ENCODE data around the gene MAD2L1.
"Not testable (repeated sequence)": the region's sequence is repeated elsewhere in the genome, so short reads cannot be mapped to it uniquely, and the experiment has no call there.

MAD2L1 gene

GRCh38 chr4:120066517-120067340 lies at the start of gene MAD2L1:
TSS of gene MAD2L1 (minus strand) at chr4:120066848. CDS start at chr4:120066734, 114 bp downstream.
- H3K4me1 ChIP-seq (ENCODE audit: insufficient read depth, low read length), result peaks cover 9% of the 10 kb centered on the region

DNA sequence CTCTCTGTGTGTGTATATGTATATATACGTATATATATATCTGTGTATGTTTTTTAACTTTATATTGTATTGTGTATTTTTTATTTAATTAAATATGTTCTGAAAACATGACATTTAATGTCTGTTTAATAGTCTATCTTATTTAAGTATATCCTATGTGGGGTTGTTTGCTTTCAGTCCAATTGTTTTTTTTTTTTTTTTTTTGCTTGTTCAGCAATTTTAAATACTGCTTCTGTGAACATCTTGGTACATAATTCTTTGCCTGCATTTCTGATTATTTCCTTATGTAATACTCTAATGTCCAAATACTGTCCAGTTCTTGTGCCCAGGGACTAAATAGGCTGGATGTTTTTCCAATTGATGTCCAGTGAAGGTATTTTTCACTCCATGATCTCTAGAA lies 45.1 kb upstream of the MAD2L1 start:
- Histone ChIP-seq H3K9me3 (ENCODE audit: control insufficient read depth, insufficient read depth, low read length) (no peaks in the 10 kb centered on the region), H3K36me3 (ENCODE audit: insufficient read depth, low read length) (no peaks in the 10 kb centered on the region), H3K4me1 (ENCODE audit: insufficient read depth, low read length) (no peaks in the 10 kb centered on the region), H3K9ac (ENCODE audit: low read depth, low read length) (no peak overlapping the region)

More at GRCh38 chr4:120066517-120067340, at the start of gene MAD2L1:
- H3K36me3 ChIP-seq (ENCODE audit: insufficient read depth, low read length), result peaks cover 13% of the 10 kb centered on the region
- H3K9ac ChIP-seq (ENCODE audit: low read depth, low read length), result peak within 1 kb of the TSS; percentile 92
- H3K9me3 ChIP-seq (ENCODE audit: control insufficient read depth, insufficient read depth, low read length), result no peaks in the 10 kb centered on the region

DNA sequence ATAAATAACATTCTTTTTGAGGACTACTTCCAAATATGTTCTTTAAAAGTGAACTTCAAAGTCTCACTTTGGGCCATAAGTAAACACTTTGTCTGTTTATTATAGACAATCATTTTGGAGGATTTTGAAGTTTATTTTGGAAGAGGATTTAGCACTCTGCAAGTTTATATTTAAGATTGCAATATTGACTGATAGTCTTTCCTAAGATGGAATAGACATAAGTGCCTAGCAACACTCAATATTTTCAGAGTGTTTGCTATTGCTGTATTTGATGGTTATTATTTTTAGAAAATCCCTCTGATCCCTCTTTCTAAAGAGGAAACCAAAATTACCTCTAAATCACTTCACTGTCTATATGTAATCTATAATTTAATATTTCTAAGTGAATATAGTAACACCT lies 42.8 kb upstream of the MAD2L1 start:
- no peaks in the 10 kb centered on the region for H3K36me3 ChIP-seq (ENCODE audit: insufficient read depth, low read length)
- no peak overlapping the region for H3K9ac ChIP-seq (ENCODE audit: low read depth, low read length)
- no peaks in the 10 kb centered on the region for H3K4me1 ChIP-seq (ENCODE audit: insufficient read depth, low read length)
- H3K9me3 ChIP-seq (ENCODE audit: control insufficient read depth, insufficient read depth, low read length), result no peaks in the 10 kb centered on the region

- H3K4me1 ChIP-seq (ENCODE audit: insufficient read depth, low read length), result no peaks in the 10 kb centered on the region
- no peak overlapping the region for H3K9ac ChIP-seq (ENCODE audit: low read depth, low read length)
- H3K9me3 ChIP-seq (ENCODE audit: control insufficient read depth, insufficient read depth, low read length), result no peaks in the 10 kb centered on the region
- no peaks in the 10 kb centered on the region for H3K36me3 ChIP-seq (ENCODE audit: insufficient read depth, low read length)
Measured at GRCh38 chr4:120105472-120105871, 38.8 kb upstream of the MAD2L1 start.

GRCh38 chr4:120096508-120097297 lies 30.1 kb upstream of the MAD2L1 start:
- H3K9ac ChIP-seq (ENCODE audit: low read depth, low read length), result no peak overlapping the region
- H3K4me1 ChIP-seq (ENCODE audit: insufficient read depth, low read length), result no peaks in the 10 kb centered on the region
- no peaks in the 10 kb centered on the region for H3K36me3 ChIP-seq (ENCODE audit: insufficient read depth, low read length)
- no peaks in the 10 kb centered on the region for H3K9me3 ChIP-seq (ENCODE audit: control insufficient read depth, insufficient read depth, low read length)

GRCh38 chr4:120088507-120088906 lies 21.9 kb upstream of the MAD2L1 start:
- 0 out of 2 replicates have a peak, but pooled peaks cover 3% of the 10 kb centered on the region for H3K36me3 ChIP-seq (ENCODE audit: insufficient read depth, low read length)
- peaks cover 12% of the 10 kb centered on the region; the same call in 1 of the 2 replicates for H3K9me3 ChIP-seq (ENCODE audit: control insufficient read depth, insufficient read depth, low read length)
- H3K4me1 ChIP-seq (ENCODE audit: insufficient read depth, low read length), result no peaks in the 10 kb centered on the region
- H3K9ac ChIP-seq (ENCODE audit: low read depth, low read length), result no peak overlapping the region

DNA sequence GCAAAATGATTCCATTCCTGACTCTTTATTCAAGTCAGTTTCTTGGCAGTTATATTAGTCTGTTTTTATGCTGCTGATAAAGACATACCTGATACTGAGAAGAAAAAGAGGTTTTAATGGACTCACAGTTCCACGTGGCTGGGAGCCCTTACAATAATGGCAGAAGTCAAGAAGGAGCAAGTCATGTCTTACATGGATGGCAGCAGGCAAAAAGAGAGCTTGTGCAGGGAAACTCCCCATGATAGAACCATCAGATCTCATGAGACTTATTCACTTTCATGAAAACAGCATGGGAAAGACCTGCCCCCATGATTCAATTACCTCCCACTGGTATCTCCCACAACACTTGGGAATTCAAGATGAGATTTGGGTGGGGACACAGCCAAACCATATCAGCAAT lies 21.4 kb upstream of the MAD2L1 start:
- H3K36me3 ChIP-seq (ENCODE audit: insufficient read depth, low read length); H3K4me1 ChIP-seq (ENCODE audit: insufficient read depth, low read length); H3K9ac ChIP-seq (ENCODE audit: low read depth, low read length): not testable (repeated sequence)
- H3K9me3 ChIP-seq (ENCODE audit: control insufficient read depth, insufficient read depth, low read length), result peaks cover 12% of the 10 kb centered on the region; the same call in 1 of the 2 replicates

- H3K9me3 ChIP-seq (ENCODE audit: control insufficient read depth, insufficient read depth, low read length), result peaks cover 12% of the 10 kb centered on the region; the same call in 1 of the 2 replicates
- H3K9ac ChIP-seq (ENCODE audit: low read depth, low read length), result no peak overlapping the region
- 0 out of 2 replicates have a peak, but pooled peaks cover 3% of the 10 kb centered on the region for H3K36me3 ChIP-seq (ENCODE audit: insufficient read depth, low read length)
- peaks cover 11% of the 10 kb centered on the region; the same call in 1 of the 2 replicates for H3K4me1 ChIP-seq (ENCODE audit: insufficient read depth, low read length)
Measured at GRCh38 chr4:120085705-120086104, 19.1 kb upstream of the MAD2L1 start.

DNA sequence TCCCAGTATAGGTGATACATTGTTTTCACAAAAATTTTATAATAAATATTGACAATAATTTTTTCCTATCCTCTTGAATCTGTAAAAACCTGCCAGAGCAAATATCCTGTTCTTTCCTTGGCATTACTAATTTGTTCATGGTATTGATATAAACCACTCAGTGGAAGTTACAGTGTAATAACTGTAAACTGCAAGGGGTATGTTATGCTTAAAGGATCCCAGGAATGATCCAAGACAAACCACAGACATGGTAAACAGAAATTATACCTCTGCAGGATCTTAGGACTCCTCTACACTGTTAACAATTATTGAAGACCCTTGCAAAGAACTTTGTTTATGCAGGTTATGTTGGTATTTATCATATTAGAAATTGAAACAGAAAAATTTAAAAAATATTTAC lies 17.7 kb upstream of the MAD2L1 start:
- Histone ChIP-seq H3K9ac (ENCODE audit: low read depth, low read length) (no peak overlapping the region), H3K9me3 (ENCODE audit: control insufficient read depth, insufficient read depth, low read length) (peaks cover 12% of the 10 kb centered on the region; the same call in 1 of the 2 replicates), H3K36me3 (ENCODE audit: insufficient read depth, low read length) (0 out of 2 replicates have a peak, but pooled peaks cover 3% of the 10 kb centered on the region), H3K4me1 (ENCODE audit: insufficient read depth, low read length) (peaks cover 11% of the 10 kb centered on the region; the same call in 1 of the 2 replicates)

- Histone ChIP-seq H3K9ac (ENCODE audit: low read depth, low read length) (no peak overlapping the region), H3K9me3 (ENCODE audit: control insufficient read depth, insufficient read depth, low read length) (peaks cover 3% of the 10 kb centered on the region; the same call in 1 of the 2 replicates), H3K36me3 (ENCODE audit: insufficient read depth, low read length) (no peaks in the 10 kb centered on the region), H3K4me1 (ENCODE audit: insufficient read depth, low read length) (peaks cover 11% of the 10 kb centered on the region; the same call in 1 of the 2 replicates)
Measured at GRCh38 chr4:120083152-120083551, 16.5 kb upstream of the MAD2L1 start.

GRCh38 chr4:120082251-120082650 lies 15.6 kb upstream of the MAD2L1 start:
- Histone ChIP-seq H3K4me1 (ENCODE audit: insufficient read depth, low read length) (peaks cover 11% of the 10 kb centered on the region; the same call in 1 of the 2 replicates), H3K9me3 (ENCODE audit: control insufficient read depth, insufficient read depth, low read length) (no peaks in the 10 kb centered on the region; the same call in 1 of the 2 replicates), H3K9ac (ENCODE audit: low read depth, low read length) (no peak overlapping the region), H3K36me3 (ENCODE audit: insufficient read depth, low read length) (no peaks in the 10 kb centered on the region)

DNA sequence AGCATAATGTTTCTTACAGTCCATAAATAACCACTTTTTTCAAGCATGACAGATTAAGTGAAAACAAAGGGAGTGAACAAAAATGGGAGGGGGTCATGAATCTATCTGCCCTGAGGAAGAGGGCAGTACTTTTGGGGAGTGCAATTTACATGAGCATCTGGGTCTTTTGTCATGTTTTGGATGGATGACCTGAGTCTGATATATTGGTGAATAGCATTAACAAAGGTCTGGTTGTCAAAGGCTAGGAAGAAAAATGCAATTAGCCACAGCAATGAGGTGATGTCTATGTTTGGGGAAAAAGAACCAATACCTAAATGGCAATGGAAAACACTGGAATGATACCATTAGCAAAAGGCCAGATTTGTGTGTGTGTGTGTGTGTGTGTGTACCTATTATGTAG lies 15.1 kb upstream of the MAD2L1 start:
- no peak overlapping the region for H3K9ac ChIP-seq (ENCODE audit: low read depth, low read length)
- peaks cover 11% of the 10 kb centered on the region; the same call in 1 of the 2 replicates for H3K4me1 ChIP-seq (ENCODE audit: insufficient read depth, low read length)
- H3K36me3 ChIP-seq (ENCODE audit: insufficient read depth, low read length), result no peaks in the 10 kb centered on the region
- no peaks in the 10 kb centered on the region for H3K9me3 ChIP-seq (ENCODE audit: control insufficient read depth, insufficient read depth, low read length)

DNA sequence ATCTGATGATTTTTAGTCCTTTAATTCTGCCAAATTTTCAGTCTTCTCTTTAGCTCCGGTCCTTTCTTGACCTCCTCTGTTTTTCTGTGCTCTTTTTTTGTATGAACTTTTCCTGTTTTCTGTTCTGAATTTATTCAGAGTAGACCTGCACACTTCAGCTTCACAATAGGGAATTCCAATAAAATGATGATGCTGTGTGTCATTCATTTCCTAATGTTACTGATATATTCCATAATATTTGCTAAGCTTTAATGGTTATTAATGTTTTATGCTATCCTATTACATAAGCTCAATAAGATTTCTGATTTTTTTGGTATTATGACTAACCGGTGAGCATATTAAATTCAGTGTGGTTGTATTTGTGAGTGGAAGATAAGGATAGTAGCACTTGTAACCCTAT lies 13.9 kb upstream of the MAD2L1 start:
- Histone ChIP-seq H3K36me3 (ENCODE audit: insufficient read depth, low read length) (no peaks in the 10 kb centered on the region), H3K9me3 (ENCODE audit: control insufficient read depth, insufficient read depth, low read length) (no peaks in the 10 kb centered on the region), H3K4me1 (ENCODE audit: insufficient read depth, low read length) (peaks cover 11% of the 10 kb centered on the region; the same call in 1 of the 2 replicates), H3K9ac (ENCODE audit: low read depth, low read length) (no peak overlapping the region)

DNA sequence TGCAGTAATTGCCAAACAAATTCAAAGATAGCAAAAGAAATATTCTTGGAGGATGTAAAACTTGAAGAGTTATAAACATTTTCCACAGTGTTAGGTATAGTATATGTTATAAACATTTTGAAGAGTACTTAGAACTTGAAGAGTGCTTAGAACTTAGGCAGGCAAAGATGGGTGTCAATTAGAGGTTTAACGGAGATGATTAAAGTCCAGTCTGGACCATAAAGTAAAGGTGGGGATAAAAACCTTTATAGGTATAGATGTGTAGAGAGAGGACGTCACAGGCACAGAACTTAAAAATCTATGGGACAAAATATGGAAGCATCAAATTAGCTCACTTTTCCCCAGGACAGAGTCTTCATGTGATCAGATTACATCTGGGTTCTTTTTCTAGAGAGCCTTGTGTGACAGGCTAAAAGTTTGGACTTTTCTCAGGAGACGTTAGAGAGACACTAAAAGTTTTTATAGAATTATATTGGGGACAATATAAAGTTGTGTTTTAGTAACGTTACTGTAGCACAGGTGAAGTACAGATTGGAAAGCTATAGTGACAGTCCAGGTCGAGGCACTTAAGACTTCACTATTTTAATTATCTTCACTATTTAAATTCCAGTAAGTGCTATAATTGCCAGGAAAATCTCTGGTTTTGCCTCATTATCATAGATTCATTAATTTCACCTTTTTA lies 13.3 kb upstream of the MAD2L1 start:
- Histone ChIP-seq H3K9ac (ENCODE audit: low read depth, low read length) (no peak overlapping the region), H3K36me3 (ENCODE audit: insufficient read depth, low read length) (no peaks in the 10 kb centered on the region), H3K4me1 (ENCODE audit: insufficient read depth, low read length) (peaks cover 11% of the 10 kb centered on the region; the same call in 1 of the 2 replicates), H3K9me3 (ENCODE audit: control insufficient read depth, insufficient read depth, low read length) (no peaks in the 10 kb centered on the region)
